Measurements from ENCODE around the gene ARMC9.

Gene ARMC9

GRCh38 chr2:231380307-231380706, 181.9 kb downstream of the ARMC9 start:
- DNase-seq (ENCODE audit: low read depth, low spot score): no peak

GRCh38 chr2:231380991-231381847, 182.8 kb downstream of the ARMC9 start:
- no peak for DNase-seq (ENCODE audit: low read depth, low spot score)

DNA sequence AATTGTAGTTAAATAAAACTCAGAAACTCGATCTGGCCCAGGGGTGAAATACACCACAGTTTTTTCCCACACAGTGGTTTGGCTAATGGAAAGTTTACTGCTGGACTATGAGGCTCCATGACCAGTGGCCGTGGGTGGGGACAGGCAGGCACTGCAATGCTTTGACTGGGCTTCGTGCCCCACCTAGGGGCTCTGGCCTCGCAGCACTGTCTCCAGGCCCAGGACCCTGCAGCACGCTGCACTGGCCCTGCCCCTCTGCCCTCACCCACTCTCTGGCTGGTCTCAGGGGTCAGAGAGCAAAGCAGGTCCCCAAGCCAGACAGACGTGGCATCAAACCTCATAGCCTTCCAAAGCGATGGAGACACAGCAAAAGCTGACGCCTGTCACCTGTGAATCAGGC, 183.7 kb downstream of the ARMC9 start:
- no peak for DNase-seq (ENCODE audit: low read depth, low spot score)

- no peak for DNase-seq (ENCODE audit: low read depth, low spot score)
Measured at GRCh38 chr2:231383416-231384108, 185.1 kb downstream of the ARMC9 start.

GRCh38 chr2:231384109-231384435, 185.6 kb downstream of the ARMC9 start:
- no peak for DNase-seq (ENCODE audit: low read depth, low spot score)

- no peak for DNase-seq (ENCODE audit: low read depth, low spot score)
Measured at GRCh38 chr2:231384970-231385369, 186.5 kb downstream of the ARMC9 start.

- no peak for DNase-seq (ENCODE audit: low read depth, low spot score)
Measured at GRCh38 chr2:231385429-231385828, 187.0 kb downstream of the ARMC9 start.

DNA sequence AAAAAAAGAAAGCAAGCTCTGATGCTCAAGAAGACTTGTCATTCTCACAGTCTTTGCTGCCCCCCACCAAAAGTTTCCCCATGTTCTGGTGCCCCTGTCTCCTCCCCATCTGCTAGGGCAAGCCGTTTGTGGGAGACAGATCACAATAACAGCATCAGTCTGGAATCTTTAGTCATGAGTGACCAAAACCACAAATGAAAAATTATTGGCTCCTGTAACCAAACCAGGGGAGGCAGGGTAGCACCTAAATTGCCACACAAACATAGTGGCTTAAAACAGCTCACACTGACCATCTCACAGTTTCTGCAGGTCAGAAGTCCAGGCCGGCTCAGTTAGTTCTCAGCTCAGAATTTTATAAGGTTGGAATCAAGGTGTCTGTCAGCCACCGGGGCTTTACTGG, 188.0 kb downstream of the ARMC9 start:
- no peak for DNase-seq (ENCODE audit: low read depth, low spot score)

GRCh38 chr2:231387904-231388724, 189.7 kb downstream of the ARMC9 start:
- DNase-seq (ENCODE audit: low read depth, low spot score): peak; percentile 70

DNA sequence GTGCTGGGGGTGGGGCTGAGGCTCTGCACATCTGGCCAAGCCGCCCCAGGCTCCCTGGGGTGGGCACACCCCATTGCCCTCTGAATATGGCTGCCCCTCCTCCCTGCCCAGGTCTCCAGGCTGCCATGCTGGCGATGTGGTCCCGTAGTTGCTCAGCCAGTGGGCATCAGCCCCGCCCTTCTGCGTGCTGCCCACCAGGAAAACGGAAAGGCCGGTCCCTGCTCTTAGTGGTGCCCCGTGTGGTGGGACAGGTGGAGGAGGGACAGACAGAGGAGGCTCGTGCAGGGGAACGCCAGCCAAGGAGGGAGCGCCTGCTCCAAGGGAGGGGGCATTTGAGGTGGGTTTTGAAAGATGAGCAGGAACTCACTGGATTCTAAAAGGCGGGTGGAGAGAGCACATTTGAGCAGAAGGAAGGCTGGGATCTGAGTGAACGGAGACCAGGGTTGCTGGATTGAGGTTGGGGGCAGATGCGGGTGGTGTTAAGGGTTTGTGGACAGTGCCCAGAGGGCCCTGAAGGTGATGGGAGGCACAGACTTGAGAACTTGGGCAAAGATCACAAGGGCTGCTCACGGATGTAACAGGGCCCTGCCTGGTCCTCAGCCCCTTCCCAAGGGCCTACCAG, 190.4 kb downstream of the ARMC9 start:
- DNase-seq (ENCODE audit: low read depth, low spot score): no peak

DNA sequence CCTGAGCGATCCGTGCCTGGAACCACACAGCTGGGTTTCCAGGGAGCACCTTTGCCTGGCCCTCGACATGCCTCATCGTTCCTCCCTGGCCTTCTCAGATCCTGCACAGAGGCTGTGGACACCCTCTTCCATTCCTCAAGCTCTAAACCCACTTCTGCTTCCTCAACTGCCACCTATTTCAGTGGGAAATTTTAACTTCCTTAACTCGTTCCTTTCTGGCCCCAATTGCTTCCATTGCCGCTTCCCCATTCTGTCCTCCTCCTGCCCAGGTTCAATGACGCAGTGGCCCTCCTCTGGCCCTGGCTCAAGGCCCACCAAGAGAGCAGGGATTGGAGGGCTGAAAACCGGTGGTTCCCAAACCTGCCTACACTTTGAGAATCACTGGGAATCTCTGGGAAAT, 192.2 kb downstream of the ARMC9 start:
- DNase-seq (ENCODE audit: low read depth, low spot score): no peak

DNA sequence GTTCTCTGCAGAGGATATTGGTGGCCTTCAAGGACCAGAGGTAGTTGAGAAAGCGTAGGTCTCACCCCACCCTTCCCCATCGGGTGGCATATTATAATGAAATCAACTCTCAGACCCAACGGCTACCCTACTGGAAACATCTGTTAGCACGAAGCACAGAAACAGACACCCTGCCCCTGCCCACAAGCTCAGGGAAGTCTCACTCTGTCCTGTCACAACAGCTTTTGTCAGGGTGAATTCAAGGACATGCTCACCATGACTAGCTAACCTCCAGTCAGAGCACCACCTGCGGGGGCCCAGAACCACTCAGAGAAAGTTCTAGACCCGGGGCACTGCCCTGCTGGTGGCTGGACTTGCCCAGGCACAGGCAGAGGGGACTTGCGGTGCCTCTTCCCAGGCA, 193.6 kb downstream of the ARMC9 start:
- no peak for DNase-seq (ENCODE audit: low read depth, low spot score)

DNA sequence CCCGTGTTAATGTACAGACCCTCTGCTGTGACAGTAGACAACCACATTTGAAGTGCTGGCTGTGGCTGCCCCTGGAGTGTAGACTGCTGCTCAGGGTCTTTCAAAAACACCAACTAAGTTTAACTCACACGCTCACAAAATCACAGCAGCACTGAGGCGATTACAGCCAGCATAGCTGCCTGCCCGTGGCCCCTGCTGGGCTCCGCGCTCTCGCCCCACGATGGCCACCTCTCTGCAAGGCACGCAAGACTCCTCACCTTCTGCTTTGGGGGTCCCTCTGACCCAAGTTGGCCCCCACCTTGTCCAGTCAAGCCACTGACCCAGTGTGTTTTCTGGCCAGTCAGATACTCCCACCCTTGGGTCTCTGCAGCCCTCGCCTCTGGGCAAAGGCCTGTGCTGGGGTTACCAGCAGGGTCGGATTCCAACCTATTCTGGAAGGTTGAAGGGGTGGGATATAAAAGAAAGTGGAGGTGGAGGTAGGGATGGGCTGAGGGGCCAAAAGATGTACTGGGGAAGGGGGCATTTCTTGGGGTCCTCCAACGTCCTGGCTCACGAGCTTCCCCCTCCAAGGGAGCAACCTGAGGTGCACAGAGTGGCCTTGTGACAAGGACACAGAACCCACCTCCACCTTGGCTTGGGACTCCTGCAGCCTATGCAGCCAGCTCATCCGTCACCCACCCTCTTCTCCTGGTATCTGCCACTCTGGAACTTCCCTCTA, 194.2 kb downstream of the ARMC9 start:
- DNase-seq (ENCODE audit: low read depth, low spot score): no peak

- DNase-seq (ENCODE audit: low read depth, low spot score): no peak
Measured at GRCh38 chr2:231393149-231394131, 195.0 kb downstream of the ARMC9 start.

- no peak for DNase-seq (ENCODE audit: low read depth, low spot score)
Measured at GRCh38 chr2:231394211-231395141, 196.0 kb downstream of the ARMC9 start.

- DNase-seq (ENCODE audit: low read depth, low spot score): no peak
Measured at GRCh38 chr2:231395188-231396057, 197.0 kb downstream of the ARMC9 start, which contains the start of gene B3GNT7. Gene B3GNT7, plus strand, starts transcription at chr2:231395710. Its CDS starts 94 bp downstream, at chr2:231395804.

DNA sequence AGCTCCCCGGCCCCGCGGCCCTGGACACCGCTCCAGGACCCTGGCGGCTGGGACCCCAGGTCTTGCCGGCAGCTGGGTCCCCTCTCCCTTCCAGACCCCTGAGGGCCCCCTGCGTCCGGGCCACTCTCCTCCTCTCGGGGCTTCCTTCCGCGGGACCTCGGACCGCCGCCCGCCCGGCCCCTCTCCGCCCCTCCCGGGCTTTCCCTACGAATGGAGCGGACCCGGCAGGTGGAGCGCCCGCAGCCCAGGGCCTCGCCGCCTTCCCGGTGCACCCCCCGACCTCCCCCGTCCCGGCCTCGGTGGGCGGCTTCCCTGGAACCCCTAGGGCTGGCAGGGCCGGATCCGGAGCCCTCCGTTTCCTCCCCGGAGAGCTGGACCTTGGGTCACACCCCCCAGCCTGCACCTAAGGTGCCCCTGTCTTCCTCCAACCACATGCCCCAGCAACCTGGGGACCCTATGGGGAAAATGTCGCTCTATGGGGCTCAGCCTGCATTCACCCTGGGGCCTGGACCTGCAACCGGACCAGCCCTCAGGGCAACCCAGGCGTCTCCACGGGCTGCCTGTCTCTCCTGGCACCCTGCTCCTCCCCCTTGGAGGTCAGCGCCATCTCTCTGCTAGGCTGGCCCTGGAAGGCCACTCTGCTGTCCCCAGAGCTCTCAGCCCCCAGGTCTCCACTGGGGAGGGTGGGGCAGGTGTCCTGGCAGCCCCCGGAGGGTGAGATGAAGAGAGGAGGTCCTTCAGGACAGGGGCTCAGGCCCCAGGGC, 197.8 kb downstream of the ARMC9 start:
- no peak for DNase-seq (ENCODE audit: low read depth, low spot score)

Measured in brain pericyte (primary cell).